SK-N-SH (cell line): ENCODE data around the gene PCBP3. TPM values are rescaled to one million over a fixed set of nuclear protein-coding genes. Genes with fewer than 3 reads are reported as not detected.
A peak's percentile ranks its signal among the peaks of the same experiment; 100 is the strongest.

Experiments used
- CTCF ChIA-PET: fragments of 300-600, 350-600 bp; formaldehyde crosslinking; extraction: SDS; loops from one replicate; lab custom pipeline; 2021; lab: Yijun Ruan, JAX
- POLR2A ChIA-PET: fragments of 350-600 bp; sonication (Branson Sonifier 250); formaldehyde crosslinking; extraction: SDS; loops from one replicate; lab custom pipeline; 2020; ENCODE audit warnings: antibody characterized with exemption, inconsistent platforms; lab: Yijun Ruan, JAX
- DNase-seq: peaks from one replicate; pipeline ENCODE4 v3.0.0; 2012
- H2AFZ ChIP-seq: fragments of 200-600 bp; sonication (generic); 2 replicates; pipeline ENCODE4 v1.8.1; 2016; ENCODE audit warnings: antibody characterized with exemption, mild to moderate bottlenecking, low read depth
- H3F3A ChIP-seq: fragments of 200-600 bp; sonication (generic); replicated peaks from 2 replicates; pipeline ENCODE3; 2016; ENCODE audit warnings: antibody characterized with exemption, mild to moderate bottlenecking; ENCODE audit not compliant: insufficient read depth
- H3K27ac ChIP-seq, 2 experiments: fragments of 200-500 bp in 1 of 2; fragments of 200-600 bp in 1 of 2; sonication (Bioruptor generic) in 1 of 2; sonication (generic), shearing (Covaris generic) in 1 of 2; 2 replicates each; pipeline versions ENCODE4 v1.5.1 to v1.6.1; 2014 to 2016; ENCODE audit warnings: low read depth in 2 of 2, inconsistent platforms in 1 of 2, low read length in 1 of 2, mild to moderate bottlenecking in 1 of 2, mixed read lengths in 1 of 2
- H3K27me3 ChIP-seq: fragments of 200-600 bp; sonication (generic), shearing (Covaris generic); 2 replicates; pipeline ENCODE4 v1.6.1; 2016; ENCODE audit warnings: mixed run types; ENCODE audit not compliant: insufficient read depth
- H3K36me3 ChIP-seq, 2 experiments: fragments of 200-500 bp in 1 of 2; fragments of 200-600 bp in 1 of 2; sonication (Bioruptor generic) in 1 of 2; sonication (generic) in 1 of 2; replicated peaks in 1 of 2; 2 replicates each; pipeline versions ENCODE3 to v1.5.1; 2014 to 2016; ENCODE audit warnings: low read length in 1 of 2, mild to moderate bottlenecking in 1 of 2; ENCODE audit not compliant: insufficient read depth in 2 of 2, control insufficient read depth in 1 of 2
- H3K4me1 ChIP-seq, 2 experiments: fragments of 200-500 bp in 1 of 2; fragments of 200-600 bp in 1 of 2; sonication (Bioruptor generic) in 1 of 2; sonication (generic), shearing (Covaris generic) in 1 of 2; 2 replicates each; pipeline versions ENCODE4 v1.5.1 to v1.6.1; 2014 to 2016; ENCODE audit warnings: low read depth in 1 of 2, low read length in 1 of 2, mixed run types in 1 of 2; ENCODE audit not compliant: insufficient read depth in 2 of 2, control insufficient read depth in 1 of 2
- H3K4me2 ChIP-seq: fragments of 200-600 bp; sonication (generic), shearing (Covaris generic); 2 replicates; pipeline ENCODE4 v1.6.1; 2017; ENCODE audit warnings: mixed run types
- H3K4me3 ChIP-seq, 2 experiments: fragments of 200-500 bp in 1 of 2; fragments of 200-600 bp in 1 of 2; sonication (Bioruptor generic) in 1 of 2; sonication (generic), shearing (Covaris generic) in 1 of 2; 2 replicates each; pipeline versions ENCODE4 v1.5.1 to v1.8.1; 2014 to 2016; ENCODE audit warnings: low read depth in 2 of 2, inconsistent platforms in 1 of 2, low read length in 1 of 2, mild to moderate bottlenecking in 1 of 2, mixed read lengths in 1 of 2, moderate library complexity in 1 of 2
- H3K79me2 ChIP-seq: fragments of 200-600 bp; sonication (generic); 2 replicates; pipeline ENCODE4 v1.8.1; 2017; ENCODE audit warnings: mild to moderate bottlenecking; ENCODE audit not compliant: insufficient read depth
- H3K9ac ChIP-seq: fragments of 200-600 bp; sonication (generic); 2 replicates; pipeline ENCODE4 v1.6.1; 2017; ENCODE audit warnings: mixed run types
- H3K9me2 ChIP-seq: fragments of 200-600 bp; sonication (generic); 2 replicates; pipeline ENCODE4 v1.6.1; 2017; ENCODE audit warnings: mixed run types
- H3K9me3 ChIP-seq: fragments of 200-600 bp; sonication (generic); 2 replicates; pipeline ENCODE4 v1.6.1; 2017; ENCODE audit warnings: mixed run types, mild to moderate bottlenecking, moderate library complexity
- H4K20me1 ChIP-seq: fragments of 200-600 bp; sonication (generic); 2 replicates; pipeline ENCODE4 v1.6.1; 2017; ENCODE audit warnings: mild to moderate bottlenecking, mixed run types; ENCODE audit not compliant: insufficient read depth
- CTCF ChIP-seq: fragments of 200-600 bp; sonication (generic); IDR thresholded peaks from 2 replicates; pipeline ENCODE4 v1.6.1; 2017; ENCODE audit warnings: antibody characterized with exemption, mild to moderate bottlenecking, moderate library complexity
- ELF1 ChIP-seq: IDR thresholded peaks from 2 replicates; pipeline ENCODE4 v1.4.0; 2012
- EP300 ChIP-seq, 2 experiments: IDR thresholded peaks; 2 replicates each; pipeline versions ENCODE4 v1.4.0 to v1.6.1; 2012; ENCODE audit warnings: borderline replicate concordance in 1 of 2, low read depth in 1 of 2, low read length in 1 of 2
- FOXJ3 ChIP-seq: sonication (generic); formaldehyde crosslinking; IDR thresholded peaks from 2 replicates; pipeline ENCODE4 v1.5.1; 2020; ENCODE audit warnings: mild to moderate bottlenecking, missing genetic modification reagents
- FOXM1 ChIP-seq: IDR thresholded peaks from 2 replicates; pipeline ENCODE4 v1.4.0; 2012; ENCODE audit warnings: low read depth, mild to moderate bottlenecking
- GABPA ChIP-seq: IDR thresholded peaks from 2 replicates; pipeline ENCODE4 v1.4.0; 2012; ENCODE audit warnings: low read depth, mild to moderate bottlenecking
- MEF2A ChIP-seq: IDR thresholded peaks from 2 replicates; pipeline ENCODE4 v1.4.0; 2012; ENCODE audit warnings: low read depth, borderline replicate concordance
- MXI1 ChIP-seq: IDR thresholded peaks from 2 replicates; pipeline ENCODE4 v1.6.1; 2012; ENCODE audit warnings: mild to moderate bottlenecking, low read depth, low read length, improper control_type of control experiment
- NFIC ChIP-seq: IDR thresholded peaks from 2 replicates; pipeline ENCODE4 v1.4.0; 2012; ENCODE audit warnings: borderline replicate concordance
- NRF1 ChIP-seq: IDR thresholded peaks from 2 replicates; pipeline ENCODE4 v1.6.1; 2012; ENCODE audit warnings: low read depth, mild to moderate bottlenecking, low read length
- POLR2AphosphoS5 ChIP-seq: IDR thresholded peaks from 2 replicates; pipeline ENCODE4 v1.6.1; 2012; ENCODE audit warnings: low read depth, low read length
- REST ChIP-seq: IDR thresholded peaks from 2 replicates; pipeline ENCODE4 v1.6.1; 2012; ENCODE audit warnings: mild to moderate bottlenecking, low read depth, low read length, moderate library complexity
- RXRA ChIP-seq: IDR thresholded peaks from 2 replicates; pipeline ENCODE4 v1.4.0; 2012; ENCODE audit warnings: low read depth, mild to moderate bottlenecking, borderline replicate concordance
- SIN3A ChIP-seq: IDR thresholded peaks from 2 replicates; pipeline ENCODE4 v1.6.1; 2012; ENCODE audit warnings: low read depth, mild to moderate bottlenecking, low read length, moderate library complexity, borderline replicate concordance
- SMC3 ChIP-seq: IDR thresholded peaks from 2 replicates; pipeline ENCODE4 v1.6.1; 2012; ENCODE audit warnings: low read depth, low read length, improper control_type of control experiment
- TAF1 ChIP-seq: IDR thresholded peaks from 2 replicates; pipeline ENCODE4 v1.6.1; 2012; ENCODE audit warnings: low read depth, mild to moderate bottlenecking, low read length, moderate library complexity, borderline replicate concordance
- TEAD4 ChIP-seq: IDR thresholded peaks from 2 replicates; pipeline ENCODE4 v1.4.0; 2012; ENCODE audit warnings: mild to moderate bottlenecking, borderline replicate concordance; ENCODE audit not compliant: insufficient read depth
- USF2 ChIP-seq: fragments of 150-350 bp; IDR thresholded peaks from 2 replicates; pipeline ENCODE4 v1.6.1; 2017; ENCODE audit warnings: antibody characterized with exemption, low read length, low read depth, borderline replicate concordance
- YY1 ChIP-seq: IDR thresholded peaks from 2 replicates; pipeline ENCODE4 v1.4.0; 2012; ENCODE audit warnings: low read depth, mild to moderate bottlenecking
- WGBS: methylation state at CpG from one replicate; pipeline ENCODE4 v1.1.6; 2017; ENCODE audit warnings: low lambda C conversion rate; 5-methylcytosine and 5-hydroxymethylcytosine counted together
- polyA plus RNA-seq, 3 experiments: library from polyadenylated mRNA; depleted of rRNA; stranded (reverse); fragments of >200 nt; gene quantifications; 2 replicates each; pipeline ENCODE4 v1.2.3, GENCODE V29; 2012
- TF ChIP-seq, protein P1 (sequence below): IDR thresholded peaks from 2 replicates; pipeline ENCODE4 v1.4.0; 2012; ENCODE audit warnings: low read depth, borderline replicate concordance
- TF ChIP-seq, protein P2 (sequence below): IDR thresholded peaks from 2 replicates; pipeline ENCODE4 v1.4.0; 2012; ENCODE audit warnings: low read depth

PCBP3 gene
- polyA plus RNA-seq, 1 of the 3 experiments (the other 2 are of a cell fraction), result 9.5 TPM

- H2AFZ ChIP-seq, result no peak overlapping the region
- no peak overlapping the region for H3K9ac ChIP-seq
- no peaks in the 10 kb centered on the region for H3K27me3 ChIP-seq
- no peak overlapping the region for H3K27ac ChIP-seq
- H3F3A ChIP-seq, result peaks cover 21% of the 10 kb centered on the region
- CTCF ChIA-PET, result interaction anchor here (2.1 kb wide), 1 partner anchor 8 kb away, joined by 8 read pairs; no protein-coding TSS in a partner anchor
- no peaks in the 10 kb centered on the region for H4K20me1 ChIP-seq
- TF ChIP-seq SIN3A (no peak), NFIC (no peak), RXRA (no peak), MXI1 (no peak), MEF2A (no peak), USF2 (no peak), TEAD4 (no peak), EP300 (IDR thresholded peaks at IDR 0.05; ENCODE audit: borderline replicate concordance in 1 of 2, low read depth in 1 of 2, low read length in 1 of 2) (no peak), ELF1 (no peak), TAF1 (no peak), FOXJ3 (CRISPR knock-in tag) (no peak)
- TF ChIP-seq, protein P1, sequence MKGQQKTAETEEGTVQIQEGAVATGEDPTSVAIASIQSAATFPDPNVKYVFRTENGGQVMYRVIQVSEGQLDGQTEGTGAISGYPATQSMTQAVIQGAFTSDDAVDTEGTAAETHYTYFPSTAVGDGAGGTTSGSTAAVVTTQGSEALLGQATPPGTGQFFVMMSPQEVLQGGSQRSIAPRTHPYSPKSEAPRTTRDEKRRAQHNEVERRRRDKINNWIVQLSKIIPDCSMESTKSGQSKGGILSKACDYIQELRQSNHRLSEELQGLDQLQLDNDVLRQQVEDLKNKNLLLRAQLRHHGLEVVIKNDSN, result no peak
- TF ChIP-seq, all 33 proteins: peak for 0
- Histone ChIP-seq H3K9me2 (no peaks in the 10 kb centered on the region), H3K4me3 (no peak overlapping the region), H3K79me2 (no peaks in the 10 kb centered on the region), H3K4me1 (peaks cover 35 to 36% of the 10 kb centered on the region in 2 experiments; a peak in 3 of 4 replicates), H3K36me3 (no peaks in the 10 kb centered on the region), H3K9me3 (no peaks in the 10 kb centered on the region), H3K4me2 (no peak overlapping the region)
- POLR2A ChIA-PET, result no interaction called here
- no peak for DNase-seq
- WGBS, result 86% methylated on average over 10 of the region's 11 CpGs
Observed at GRCh38 chr21:45872902-45873301, 229.4 kb downstream of the PCBP3 start.

GRCh38 chr21:45873418-45873817 lies 229.9 kb downstream of the PCBP3 start:
- no peak overlapping the region for H2AFZ ChIP-seq
- H3K4me1 ChIP-seq, result peaks cover 36 to 40% of the 10 kb centered on the region in 2 experiments; a peak in 3 of 4 replicates
- H3F3A ChIP-seq, result peaks cover 21% of the 10 kb centered on the region
- H3K4me3 ChIP-seq, result no peak overlapping the region
- no peak overlapping the region for H3K4me2 ChIP-seq
- H3K27me3 ChIP-seq, result no peaks in the 10 kb centered on the region
- H3K9ac ChIP-seq, result no peak overlapping the region
- ChIA-PET CTCF (interaction anchor here (2.1 kb wide), 1 partner anchor 7 kb away, joined by 8 read pairs; no protein-coding TSS in a partner anchor), POLR2A (no interaction called here)
- H3K36me3 ChIP-seq, result no peaks in the 10 kb centered on the region
- no peak overlapping the region for H3K27ac ChIP-seq
- H4K20me1 ChIP-seq, result no peaks in the 10 kb centered on the region
- H3K9me3 ChIP-seq, result no peaks in the 10 kb centered on the region
- peak; percentile 17 for DNase-seq
- 94% methylated on average over 11 of the region's 11 CpGs for WGBS
- H3K9me2 ChIP-seq, result no peaks in the 10 kb centered on the region
- no peaks in the 10 kb centered on the region for H3K79me2 ChIP-seq
- TF ChIP-seq TAF1 (no peak), FOXM1 (no peak), CTCF (no peak), YY1 (no peak), SMC3 (no peak), POLR2AphosphoS5 (no peak), REST (no peak), TEAD4 (no peak), NRF1 (no peak), GABPA (no peak)
- TF ChIP-seq, protein P2, sequence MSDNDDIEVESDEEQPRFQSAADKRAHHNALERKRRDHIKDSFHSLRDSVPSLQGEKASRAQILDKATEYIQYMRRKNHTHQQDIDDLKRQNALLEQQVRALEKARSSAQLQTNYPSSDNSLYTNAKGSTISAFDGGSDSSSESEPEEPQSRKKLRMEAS, result no peak
